Osteoblast (primary cell): ENCODE data around the gene DPY19L2. TPM values are rescaled to one million over a fixed set of nuclear protein-coding genes. Genes with fewer than 3 reads are reported as not detected.
"Not testable (repeated sequence)": the region's sequence is repeated elsewhere in the genome, so short reads cannot be mapped to it uniquely, and the experiment has no call there.

Source experiments
- DNase-seq: peaks from one replicate; pipeline ENCODE4 v3.0.0; 2011; ENCODE audit warnings: low spot score, mixed read lengths; ENCODE audit not compliant: insufficient read length; ENCODE audit errors: missing footprints
- H2AFZ ChIP-seq: 2 replicates; pipeline ENCODE4 v1.6.0; 2011; ENCODE audit warnings: mild to moderate bottlenecking, low read length
- H3K27ac ChIP-seq: 2 replicates; pipeline ENCODE4 v1.5.1; 2011; ENCODE audit warnings: mild to moderate bottlenecking, low read depth, low read length, moderate library complexity
- H3K27me3 ChIP-seq: 2 replicates; pipeline ENCODE4 v1.6.0; 2012; ENCODE audit warnings: mild to moderate bottlenecking, control low read depth, inconsistent platforms, low read length, moderate library complexity; ENCODE audit not compliant: insufficient read depth
- H3K36me3 ChIP-seq: 2 replicates; pipeline ENCODE4 v1.5.1; 2011; ENCODE audit warnings: mild to moderate bottlenecking, low read length, control low read depth, moderate library complexity; ENCODE audit not compliant: insufficient read depth
- H3K4me1 ChIP-seq: 2 replicates; pipeline ENCODE4 v1.5.1; 2011; ENCODE audit warnings: mild to moderate bottlenecking, low read length, control low read depth, moderate library complexity; ENCODE audit not compliant: insufficient read depth
- H3K4me2 ChIP-seq: 2 replicates; pipeline ENCODE4 v1.6.0; 2011; ENCODE audit warnings: mild to moderate bottlenecking, low read length; ENCODE audit not compliant: insufficient read depth
- H3K4me3 ChIP-seq: fragments of 200-600 bp; sonication (generic); 3 replicates; pipeline ENCODE4 v1.5.1; 2012; ENCODE audit warnings: mild to moderate bottlenecking, low read length, inconsistent platforms; ENCODE audit not compliant: insufficient read depth
- H3K79me2 ChIP-seq: 2 replicates; pipeline ENCODE4 v1.6.0; 2012; ENCODE audit warnings: mild to moderate bottlenecking, low read length, control low read depth, inconsistent platforms; ENCODE audit not compliant: insufficient read depth
- H3K9me3 ChIP-seq: 2 replicates; pipeline ENCODE4 v1.5.1; 2011; ENCODE audit warnings: low read depth, low read length, control low read depth
- H4K20me1 ChIP-seq: 2 replicates; pipeline ENCODE4 v1.6.0; 2012; ENCODE audit warnings: mild to moderate bottlenecking, low read length, control low read depth; ENCODE audit not compliant: insufficient read depth
- total RNA-seq: library from RNA; depleted of rRNA; stranded (reverse); fragments of >200 nt; gene quantifications from 2 replicates; pipeline ENCODE4 v1.2.3, GENCODE V29; 2012
- TF ChIP-seq, protein P1 (sequence below): IDR thresholded peaks from 2 replicates; pipeline ENCODE4 v1.5.1; 2011; ENCODE audit warnings: mild to moderate bottlenecking, low read depth, low read length, moderate library complexity; ENCODE audit errors: extremely low read depth

The DPY19L2 gene
- total RNA-seq, result 1.1 and 2.7 TPM in 2 replicates

DNA sequence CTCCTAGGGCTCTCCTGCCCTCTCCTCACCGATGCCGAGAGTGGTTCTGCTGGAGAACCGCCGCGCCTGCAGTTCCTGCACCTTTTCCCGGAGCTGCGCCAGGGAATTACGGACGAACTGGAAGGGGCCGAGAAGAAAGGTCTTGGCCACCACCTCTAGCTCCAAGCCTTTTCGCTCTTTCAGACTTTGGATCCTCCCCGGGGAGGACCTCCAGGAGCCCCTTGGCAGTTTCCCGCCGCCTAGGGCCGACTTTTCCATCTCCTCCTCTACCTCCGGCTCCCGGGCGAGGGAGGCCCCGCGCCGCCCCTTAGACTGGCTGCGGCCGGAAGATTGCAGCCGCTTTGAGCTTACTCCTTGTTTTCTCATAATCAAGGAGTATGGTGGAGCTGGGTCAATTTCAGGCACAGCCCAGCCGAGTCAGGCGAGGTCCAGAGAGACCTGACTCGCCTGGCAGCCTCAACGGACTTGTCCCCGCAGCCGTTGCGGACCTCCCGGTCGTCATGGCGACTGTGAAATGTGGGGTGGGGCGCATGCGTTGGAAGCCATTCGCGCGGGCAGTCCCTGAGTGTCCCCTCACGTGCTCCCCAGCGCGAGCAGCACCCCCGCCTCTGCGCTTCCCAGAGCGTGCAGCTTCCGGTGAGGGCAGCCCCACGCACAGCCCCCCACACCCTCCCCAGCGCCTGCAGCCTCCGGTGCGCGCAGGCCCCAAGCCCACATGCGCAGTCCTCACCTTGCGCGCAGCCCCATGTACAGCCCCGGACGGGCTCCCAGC is at the start of gene DPY19L2:
DPY19L2 (minus strand) TSS at position 466 of the 772 bp plus-strand sequence; CDS start at position 366, 100 bp downstream.
- Histone ChIP-seq H3K4me3 (peak within 1 kb of the TSS; percentile 77), H4K20me1 (no peaks in the 10 kb centered on the region), H3K9me3 (no peaks in the 10 kb centered on the region), H3K79me2 (no peaks in the 10 kb centered on the region), H3K4me2 (peak within 1 kb of the TSS; percentile 89), H3K4me1 (no peaks in the 10 kb centered on the region), H2AFZ (peak within 1 kb of the TSS; percentile 85), H3K27me3 (no peaks in the 10 kb centered on the region), H3K27ac (no peak within 1 kb of the TSS), H3K36me3 (no peaks in the 10 kb centered on the region)
- TF ChIP-seq, protein P1, sequence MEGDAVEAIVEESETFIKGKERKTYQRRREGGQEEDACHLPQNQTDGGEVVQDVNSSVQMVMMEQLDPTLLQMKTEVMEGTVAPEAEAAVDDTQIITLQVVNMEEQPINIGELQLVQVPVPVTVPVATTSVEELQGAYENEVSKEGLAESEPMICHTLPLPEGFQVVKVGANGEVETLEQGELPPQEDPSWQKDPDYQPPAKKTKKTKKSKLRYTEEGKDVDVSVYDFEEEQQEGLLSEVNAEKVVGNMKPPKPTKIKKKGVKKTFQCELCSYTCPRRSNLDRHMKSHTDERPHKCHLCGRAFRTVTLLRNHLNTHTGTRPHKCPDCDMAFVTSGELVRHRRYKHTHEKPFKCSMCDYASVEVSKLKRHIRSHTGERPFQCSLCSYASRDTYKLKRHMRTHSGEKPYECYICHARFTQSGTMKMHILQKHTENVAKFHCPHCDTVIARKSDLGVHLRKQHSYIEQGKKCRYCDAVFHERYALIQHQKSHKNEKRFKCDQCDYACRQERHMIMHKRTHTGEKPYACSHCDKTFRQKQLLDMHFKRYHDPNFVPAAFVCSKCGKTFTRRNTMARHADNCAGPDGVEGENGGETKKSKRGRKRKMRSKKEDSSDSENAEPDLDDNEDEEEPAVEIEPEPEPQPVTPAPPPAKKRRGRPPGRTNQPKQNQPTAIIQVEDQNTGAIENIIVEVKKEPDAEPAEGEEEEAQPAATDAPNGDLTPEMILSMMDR, result no peak
- peak; percentile 64 for DNase-seq

DNA sequence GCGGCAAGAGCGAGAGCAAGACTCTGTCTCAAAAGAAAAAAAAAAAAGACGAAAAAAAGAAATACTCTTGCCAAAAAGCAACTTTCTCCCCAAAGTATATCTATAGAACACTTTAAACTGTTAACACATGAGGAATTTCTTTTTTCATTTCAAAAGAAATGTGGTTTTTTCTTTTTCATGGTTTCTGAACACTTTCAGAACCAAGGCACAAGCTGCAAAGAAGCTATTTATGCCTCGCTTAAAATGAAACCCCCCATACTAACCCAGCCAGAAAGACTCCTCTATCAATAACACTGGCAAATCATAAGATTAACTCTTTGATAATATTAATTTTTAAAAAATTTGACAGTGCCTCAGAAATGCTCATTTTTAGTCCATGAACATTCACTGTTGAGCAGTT is 48.6 kb upstream of the DPY19L2 start:
- H3K4me1 ChIP-seq, H3K36me3 ChIP-seq, H3K4me2 ChIP-seq, H2AFZ ChIP-seq, H3K27ac ChIP-seq, DNase-seq, H3K79me2 ChIP-seq, H4K20me1 ChIP-seq, H3K27me3 ChIP-seq, H3K4me3 ChIP-seq, H3K9me3 ChIP-seq: not testable (repeated sequence)

DNA sequence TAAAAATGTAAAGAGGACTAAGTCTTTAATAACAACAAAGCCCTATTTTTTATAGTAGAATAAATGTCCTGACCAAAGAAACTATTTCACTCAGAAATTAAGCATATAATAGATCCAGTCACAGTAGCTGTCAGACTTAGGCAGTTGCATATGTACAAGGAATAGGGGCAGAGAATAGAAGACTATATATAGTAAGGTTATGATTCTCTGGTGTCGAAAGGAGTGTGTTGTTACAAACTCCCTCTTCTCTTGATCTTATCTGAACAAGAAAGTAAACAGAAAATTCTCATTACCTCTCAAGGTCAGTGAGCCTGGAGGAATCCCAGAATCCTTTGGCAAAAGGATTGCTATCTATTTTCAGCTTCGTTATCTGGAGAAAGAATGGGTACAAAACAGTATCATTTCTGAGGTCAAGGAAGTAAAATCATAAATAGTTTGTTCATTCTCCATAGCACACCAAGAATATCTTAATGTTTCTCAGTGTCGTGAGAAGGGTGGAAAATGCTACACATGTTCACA is 46.9 kb upstream of the DPY19L2 start:
- H3K27ac ChIP-seq, H3K4me3 ChIP-seq, H3K9me3 ChIP-seq, H3K27me3 ChIP-seq, H3K4me1 ChIP-seq, DNase-seq, H3K79me2 ChIP-seq, H4K20me1 ChIP-seq, H3K4me2 ChIP-seq, H2AFZ ChIP-seq, H3K36me3 ChIP-seq: not testable (repeated sequence)

DNA sequence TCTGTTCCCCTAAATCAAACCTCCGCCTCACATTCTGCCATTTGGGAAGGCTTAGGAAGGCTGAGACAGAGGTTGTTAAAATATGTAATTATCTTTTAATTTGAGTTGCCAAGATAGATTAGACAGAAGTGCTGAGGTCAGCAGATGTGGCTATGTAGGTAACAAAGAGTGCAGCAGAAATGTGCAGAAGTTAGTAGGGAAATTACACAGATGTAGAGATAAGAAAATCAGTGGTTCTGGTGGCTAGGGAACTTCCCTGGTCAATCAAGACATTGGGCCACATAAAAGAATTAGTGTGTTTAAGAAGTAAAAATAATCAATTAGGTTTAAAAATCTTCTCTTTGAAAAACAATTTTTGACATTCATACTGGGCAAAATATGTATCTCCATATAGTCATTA is 46.1 kb upstream of the DPY19L2 start:
- not testable (repeated sequence) for H4K20me1 ChIP-seq, H3K4me1 ChIP-seq, H3K4me3 ChIP-seq, H3K27ac ChIP-seq, H3K4me2 ChIP-seq, H3K79me2 ChIP-seq, DNase-seq, H3K27me3 ChIP-seq, H3K36me3 ChIP-seq, H3K9me3 ChIP-seq, H2AFZ ChIP-seq

DNA sequence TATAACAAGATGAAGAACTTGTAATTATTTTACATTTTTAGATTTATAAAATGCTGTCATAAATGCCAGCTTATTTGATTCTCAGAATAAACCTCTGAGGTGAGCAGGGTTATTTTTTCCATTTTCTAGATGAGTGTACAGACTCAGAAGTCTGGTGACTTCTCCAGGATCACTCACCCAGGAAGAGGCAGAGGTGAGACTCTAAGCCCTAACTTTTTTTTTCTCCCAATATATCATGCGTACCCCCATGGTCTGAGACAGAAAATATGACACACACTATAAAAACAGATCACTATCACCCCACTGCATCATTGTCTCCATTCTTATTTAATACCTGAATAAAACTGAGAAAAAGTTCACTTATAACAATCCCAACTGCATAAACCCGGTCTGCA is 45.4 kb upstream of the DPY19L2 start:
- not testable (repeated sequence) for H3K9me3 ChIP-seq, H4K20me1 ChIP-seq, H3K79me2 ChIP-seq, H2AFZ ChIP-seq, H3K4me3 ChIP-seq, DNase-seq, H3K4me2 ChIP-seq, H3K27ac ChIP-seq, H3K27me3 ChIP-seq, H3K36me3 ChIP-seq, H3K4me1 ChIP-seq

DNA sequence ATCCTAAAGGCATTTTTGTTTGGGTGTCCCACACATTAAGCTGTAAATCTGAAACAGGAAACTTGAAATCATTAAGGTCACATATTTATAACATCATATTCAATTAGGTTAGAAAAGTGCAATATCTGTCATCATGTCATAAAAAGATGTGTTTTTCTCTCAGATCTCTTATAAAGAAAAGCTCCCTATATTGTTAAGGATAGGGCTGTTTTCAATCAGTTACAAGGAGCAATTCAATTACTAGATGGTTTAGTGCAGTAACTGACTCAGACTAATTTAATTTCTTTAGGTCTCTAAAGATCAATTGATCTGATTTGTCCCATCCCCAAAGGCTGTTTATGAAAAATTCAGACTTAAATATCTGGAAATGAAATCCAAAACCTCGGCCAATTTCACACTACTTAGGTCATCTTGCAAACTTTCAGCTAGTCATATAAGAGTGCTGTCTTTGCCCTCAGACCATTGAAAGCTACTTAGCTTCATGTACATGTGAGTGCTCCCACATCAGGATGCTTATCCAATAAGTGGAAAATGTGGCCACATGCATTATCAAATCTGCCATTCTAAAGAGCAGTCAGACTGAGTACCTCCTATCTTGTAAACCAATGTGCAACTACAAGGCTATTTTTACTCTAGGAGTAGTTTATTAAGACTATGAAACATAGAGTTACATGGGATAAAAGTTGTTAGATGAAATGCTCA is 44.8 kb upstream of the DPY19L2 start:
- not testable (repeated sequence) for H3K4me2 ChIP-seq, H3K79me2 ChIP-seq, DNase-seq, H3K4me3 ChIP-seq, H3K36me3 ChIP-seq, H2AFZ ChIP-seq, H4K20me1 ChIP-seq, H3K4me1 ChIP-seq, H3K27ac ChIP-seq, H3K27me3 ChIP-seq, H3K9me3 ChIP-seq

DNA sequence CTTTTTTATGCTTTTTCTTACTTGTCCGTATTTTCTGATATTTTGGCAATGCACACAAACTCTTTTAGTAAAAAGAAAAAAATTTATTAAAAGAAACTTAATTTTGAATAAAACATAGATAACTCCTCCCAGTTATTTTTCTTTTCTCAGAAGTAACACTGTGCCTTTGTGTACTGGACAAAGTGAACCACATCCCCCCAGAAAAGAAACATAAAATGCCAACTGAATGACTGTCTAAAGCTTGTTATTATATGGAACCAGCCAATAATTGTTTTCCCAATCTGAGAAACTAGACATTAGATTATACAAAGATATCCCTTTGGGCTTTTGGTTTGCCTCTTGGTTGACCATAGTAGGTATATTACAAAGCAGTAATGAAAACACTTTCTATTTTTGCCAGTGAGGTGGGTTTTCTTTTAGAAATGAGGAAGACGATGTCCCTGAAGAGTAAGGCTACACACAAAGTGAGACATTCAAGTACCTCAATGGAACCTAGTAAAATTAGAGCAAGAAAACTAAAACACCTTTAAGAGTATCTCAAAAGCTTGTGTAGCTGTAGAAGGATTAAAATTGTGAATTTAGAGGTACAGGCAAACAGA is 44.2 kb upstream of the DPY19L2 start:
- H3K36me3 ChIP-seq, H3K9me3 ChIP-seq, H4K20me1 ChIP-seq, H3K4me3 ChIP-seq, H3K4me1 ChIP-seq, DNase-seq, H3K4me2 ChIP-seq, H3K27me3 ChIP-seq, H3K79me2 ChIP-seq, H2AFZ ChIP-seq, H3K27ac ChIP-seq: not testable (repeated sequence)

DNA sequence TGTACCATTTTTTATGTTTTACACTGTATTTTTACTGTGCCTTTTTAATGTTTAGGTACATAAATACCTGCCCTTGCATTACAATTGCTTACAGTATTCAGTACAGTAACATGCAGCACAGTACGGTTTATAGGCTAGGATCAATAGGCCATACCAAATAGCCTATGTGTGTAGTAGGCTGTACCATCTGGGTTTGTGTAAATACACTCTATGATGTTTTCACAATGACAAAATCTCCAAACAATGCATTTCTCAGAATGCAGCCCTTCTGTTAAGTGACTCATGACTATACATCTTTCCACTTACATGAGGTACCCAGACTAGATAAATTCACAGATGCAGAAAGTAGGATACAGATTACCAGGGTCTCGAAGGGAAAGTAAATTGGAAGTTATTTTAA is 43.0 kb upstream of the DPY19L2 start:
- H3K4me3 ChIP-seq, H3K27ac ChIP-seq, H3K9me3 ChIP-seq, H3K79me2 ChIP-seq, H2AFZ ChIP-seq, DNase-seq, H3K27me3 ChIP-seq, H4K20me1 ChIP-seq, H3K4me1 ChIP-seq, H3K36me3 ChIP-seq, H3K4me2 ChIP-seq: not testable (repeated sequence)
